Activated naive CD8-positive, alpha-beta T cell treated with anti-CD3 and anti-CD28 coated beads, Interleukin-2, amount 50 U/mL, for 24 hours (primary cell): ENCODE measurements around the gene RAB6A.

Experiments used
- ATAC-seq: fragments of 150-1000 bp; cut with Tn5 transposase; one replicate; pipeline ENCODE4 v1.10.0; 2021
- DNase-seq: peaks from one replicate; pipeline ENCODE4 v3.0.0; 2021
- H3K27ac Mint-ChIP-seq: one replicate; pipeline ENCODE4 v1.8.0; 2021; ENCODE audit warnings: mild to moderate bottlenecking, mixed read lengths
- H3K27me3 Mint-ChIP-seq: one replicate; pipeline ENCODE4 v1.8.0; 2021; ENCODE audit warnings: mixed read lengths
- H3K36me3 Mint-ChIP-seq: one replicate; pipeline ENCODE4 v1.8.0; 2021; ENCODE audit warnings: low read depth, mixed read lengths
- H3K4me1 Mint-ChIP-seq: one replicate; pipeline ENCODE4 v1.8.0; 2021; ENCODE audit warnings: mixed read lengths
- H3K4me3 Mint-ChIP-seq: one replicate; pipeline ENCODE4 v1.8.0; 2021; ENCODE audit warnings: mild to moderate bottlenecking, moderate library complexity, mixed read lengths
- H3K9me3 Mint-ChIP-seq: one replicate; pipeline ENCODE4 v1.8.0; 2021; ENCODE audit warnings: mixed read lengths

Gene RAB6A

GRCh38 chr11:73647459-73648100 is 113.3 kb downstream of the RAB6A start:
- peak; percentile 89 for DNase-seq
- H3K4me3 Mint-ChIP-seq, result peak overlapping the region; percentile 69
- peaks cover 18% of the 10 kb centered on the region for H3K4me1 Mint-ChIP-seq
- no peaks in the 10 kb centered on the region for H3K36me3 Mint-ChIP-seq
- no peaks in the 10 kb centered on the region for H3K9me3 Mint-ChIP-seq
- no peak overlapping the region for H3K27ac Mint-ChIP-seq
- peak; percentile 100 for ATAC-seq
- H3K27me3 Mint-ChIP-seq, result no peaks in the 10 kb centered on the region

DNA sequence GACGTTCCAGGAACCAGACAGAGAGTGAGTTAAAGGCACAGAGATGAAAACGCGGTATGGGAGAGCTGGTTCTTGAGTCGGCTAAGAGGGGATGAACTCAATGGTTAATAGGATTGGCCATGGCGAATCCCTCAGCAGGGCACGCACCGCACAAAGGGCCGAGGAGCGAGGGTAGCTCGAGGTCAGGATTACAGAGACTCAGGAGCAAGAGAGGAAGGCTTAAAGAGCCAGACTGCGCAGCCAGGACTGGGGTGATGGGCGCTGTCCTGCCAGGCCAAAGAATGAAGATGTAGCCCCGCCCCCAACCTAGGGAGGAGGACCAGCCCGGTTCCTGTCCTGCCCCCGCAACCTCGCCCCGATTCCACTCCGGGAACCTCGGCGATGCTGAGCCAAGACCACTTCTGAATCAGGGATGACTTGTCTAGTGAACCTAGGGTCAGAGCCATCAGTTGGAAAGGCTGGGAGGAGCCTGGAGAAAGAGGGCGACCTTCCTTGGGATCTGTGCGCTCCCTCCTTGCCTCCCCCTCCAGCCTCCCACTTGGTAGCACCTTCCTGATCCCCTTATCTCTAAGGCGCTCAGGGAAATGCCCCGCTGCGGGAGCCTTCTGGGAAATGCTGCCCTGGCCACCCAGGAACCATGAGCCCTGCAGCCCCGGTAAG is 114.8 kb downstream of the RAB6A start, which contains the start of gene PLEKHB1:
TSS of gene PLEKHB1 (plus strand) at position 610 of the 660 bp plus-strand sequence. CDS start at position 638, 28 bp downstream.
- H3K4me3 Mint-ChIP-seq, result peak within 1 kb of the TSS; percentile 69
- H3K36me3 Mint-ChIP-seq, result no peaks in the 10 kb centered on the region
- no peaks in the 10 kb centered on the region for H3K9me3 Mint-ChIP-seq
- peaks cover 18% of the 10 kb centered on the region for H3K4me1 Mint-ChIP-seq
- DNase-seq (no peak), ATAC-seq (no peak)
- no peak within 1 kb of the TSS for H3K27ac Mint-ChIP-seq
- H3K27me3 Mint-ChIP-seq, result no peaks in the 10 kb centered on the region

DNA sequence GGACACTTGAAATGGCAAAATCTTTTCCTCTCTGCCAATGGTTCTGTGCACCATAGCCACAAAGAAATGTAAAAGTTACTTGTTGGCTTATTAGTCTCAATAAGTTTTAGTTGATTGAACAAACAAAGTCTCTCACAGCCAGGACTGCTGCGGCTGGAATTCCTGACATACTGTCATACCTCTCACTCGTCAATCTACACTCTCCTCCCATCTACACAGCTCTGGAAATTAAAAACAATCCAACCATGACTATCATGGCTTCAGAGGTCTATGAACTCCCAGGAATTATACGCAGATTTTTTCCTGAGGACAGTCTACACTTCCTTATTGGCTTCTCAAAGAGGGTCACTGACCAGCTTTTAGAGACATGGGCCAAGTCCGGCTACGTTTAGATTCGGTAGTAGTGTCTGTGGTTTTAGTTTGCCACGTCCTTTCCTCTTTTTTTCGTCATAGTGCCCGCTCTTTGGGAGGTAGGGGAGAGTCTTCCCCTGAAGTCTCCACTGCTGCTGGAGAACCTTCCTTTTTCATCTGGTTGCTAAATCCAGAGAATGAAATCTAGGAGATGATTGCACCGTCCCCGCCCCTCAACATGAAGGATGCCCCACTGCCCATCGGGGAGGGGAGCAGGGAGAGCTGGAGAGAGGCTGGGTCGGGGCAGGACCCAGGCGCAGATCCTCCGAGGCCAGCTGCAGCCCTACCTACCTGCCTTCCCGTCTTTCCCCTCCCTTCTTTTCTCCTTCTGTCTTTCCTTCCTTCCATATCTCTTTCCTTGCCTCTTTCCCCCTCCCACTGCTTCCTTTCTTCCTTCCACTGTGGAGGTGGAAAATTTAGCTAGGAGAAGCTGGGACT is 115.5 kb downstream of the RAB6A start:
- Mint-ChIP-seq H3K4me1 (peaks cover 21% of the 10 kb centered on the region), H3K4me3 (no peak overlapping the region), H3K27ac (no peak overlapping the region), H3K9me3 (no peaks in the 10 kb centered on the region), H3K27me3 (no peaks in the 10 kb centered on the region), H3K36me3 (no peaks in the 10 kb centered on the region)
- ATAC-seq (no peak), DNase-seq (no peak)

- Mint-ChIP-seq H3K4me3 (no peak overlapping the region), H3K4me1 (peaks cover 6% of the 10 kb centered on the region), H3K9me3 (no peaks in the 10 kb centered on the region), H3K36me3 (no peaks in the 10 kb centered on the region), H3K27ac (no peak overlapping the region), H3K27me3 (no peaks in the 10 kb centered on the region)
- ATAC-seq, result no peak
- DNase-seq, result no peak
Observed at GRCh38 chr11:73641668-73642067, 119.2 kb downstream of the RAB6A start.

- Mint-ChIP-seq H3K4me1 (peaks cover 4% of the 10 kb centered on the region), H3K4me3 (no peak overlapping the region), H3K36me3 (no peaks in the 10 kb centered on the region), H3K27me3 (no peaks in the 10 kb centered on the region), H3K9me3 (no peaks in the 10 kb centered on the region), H3K27ac (no peak overlapping the region)
- no peak for ATAC-seq
- no peak for DNase-seq
Observed at GRCh38 chr11:73640592-73640991, 120.3 kb downstream of the RAB6A start.

GRCh38 chr11:73637012-73637411 is 123.9 kb downstream of the RAB6A start:
- Mint-ChIP-seq H3K36me3 (no peaks in the 10 kb centered on the region), H3K27me3 (no peaks in the 10 kb centered on the region), H3K4me1 (peaks cover 9% of the 10 kb centered on the region), H3K9me3 (no peaks in the 10 kb centered on the region), H3K27ac (no peak overlapping the region), H3K4me3 (no peak overlapping the region)
- DNase-seq (no peak), ATAC-seq (no peak)

DNA sequence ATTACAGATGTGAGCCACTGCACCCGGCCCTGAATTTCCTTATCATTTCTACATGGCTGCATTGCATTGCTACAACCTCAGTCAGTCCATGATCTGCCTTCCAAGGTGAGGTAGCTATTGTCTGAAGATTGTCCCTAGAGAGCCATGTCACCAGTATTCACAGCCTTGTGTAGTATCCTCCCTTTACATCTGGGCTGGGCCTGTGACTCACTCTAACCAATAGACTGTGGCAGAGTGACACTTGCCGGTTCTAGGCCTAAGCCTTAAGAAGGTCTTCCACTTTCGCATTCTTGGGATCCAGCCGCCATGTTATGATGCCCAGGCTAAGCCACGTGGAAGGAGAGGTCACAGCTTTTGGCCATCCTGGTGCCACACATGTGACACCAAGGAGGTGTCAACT is 124.6 kb downstream of the RAB6A start:
- H3K36me3 Mint-ChIP-seq, result no peaks in the 10 kb centered on the region
- no peak overlapping the region for H3K27ac Mint-ChIP-seq
- DNase-seq (no peak), ATAC-seq (peak; percentile 43)
- peaks cover 9% of the 10 kb centered on the region for H3K4me1 Mint-ChIP-seq
- no peak overlapping the region for H3K4me3 Mint-ChIP-seq
- no peaks in the 10 kb centered on the region for H3K9me3 Mint-ChIP-seq
- H3K27me3 Mint-ChIP-seq, result no peaks in the 10 kb centered on the region

GRCh38 chr11:73635721-73636120 is 125.2 kb downstream of the RAB6A start:
- Mint-ChIP-seq H3K4me3 (no peak overlapping the region), H3K27ac (no peak overlapping the region), H3K9me3 (no peaks in the 10 kb centered on the region), H3K27me3 (no peaks in the 10 kb centered on the region), H3K36me3 (no peaks in the 10 kb centered on the region), H3K4me1 (peaks cover 9% of the 10 kb centered on the region)
- DNase-seq (no peak), ATAC-seq (no peak)

- Mint-ChIP-seq H3K27ac (no peak overlapping the region), H3K9me3 (no peaks in the 10 kb centered on the region), H3K4me1 (peaks cover 5% of the 10 kb centered on the region), H3K36me3 (no peaks in the 10 kb centered on the region), H3K4me3 (no peak overlapping the region), H3K27me3 (no peaks in the 10 kb centered on the region)
- ATAC-seq, result no peak
- no peak for DNase-seq
Observed at GRCh38 chr11:73633999-73634398, 126.9 kb downstream of the RAB6A start.

DNA sequence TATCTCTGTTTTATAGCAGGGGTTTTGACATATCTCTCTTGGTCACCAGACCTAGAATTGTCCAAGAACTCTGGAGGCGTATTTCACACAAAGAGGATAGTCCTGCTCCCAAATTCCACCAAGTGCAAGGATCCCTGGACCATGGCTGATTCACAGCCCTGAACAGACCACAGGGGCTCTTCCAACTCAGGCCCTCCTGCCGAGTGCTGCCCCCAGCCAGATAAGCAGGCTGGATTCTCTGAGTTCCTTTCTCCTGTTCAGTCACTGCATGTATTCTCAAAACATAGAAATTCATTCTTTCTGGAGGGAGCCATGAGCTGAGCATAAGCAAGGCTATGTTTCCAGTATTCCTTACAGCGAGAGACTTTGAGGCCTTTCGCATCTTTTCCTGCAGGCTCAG is 127.9 kb downstream of the RAB6A start:
- no peaks in the 10 kb centered on the region for H3K9me3 Mint-ChIP-seq
- H3K36me3 Mint-ChIP-seq, result no peaks in the 10 kb centered on the region
- H3K27ac Mint-ChIP-seq, result no peak overlapping the region
- no peak overlapping the region for H3K4me3 Mint-ChIP-seq
- ATAC-seq (no peak), DNase-seq (no peak)
- H3K4me1 Mint-ChIP-seq, result peaks cover 5% of the 10 kb centered on the region
- no peaks in the 10 kb centered on the region for H3K27me3 Mint-ChIP-seq

DNA sequence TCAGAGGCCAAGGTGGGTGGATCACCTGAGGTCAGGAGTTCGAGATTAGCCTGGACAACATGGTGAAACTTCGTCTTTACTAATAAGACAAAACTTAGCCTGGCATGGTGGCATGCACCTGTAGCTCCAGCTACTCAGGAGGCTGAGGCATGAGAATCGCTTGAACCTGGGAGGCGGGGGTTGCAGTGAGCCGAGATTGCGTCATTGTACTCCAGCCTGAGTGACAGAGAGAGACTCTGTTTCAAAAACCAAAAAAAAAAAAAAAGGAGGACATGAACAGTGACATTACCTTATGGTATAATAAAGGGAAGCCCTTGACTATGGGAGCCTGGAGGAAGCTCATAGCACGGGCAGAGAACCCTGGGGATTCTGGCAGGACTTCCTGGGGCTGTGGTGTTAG is 131.0 kb downstream of the RAB6A start:
- peaks cover 5% of the 10 kb centered on the region for H3K4me1 Mint-ChIP-seq
- H3K27me3 Mint-ChIP-seq, result peaks cover 1% of the 10 kb centered on the region
- no peak for ATAC-seq
- H3K9me3 Mint-ChIP-seq, result no peaks in the 10 kb centered on the region
- no peak overlapping the region for H3K4me3 Mint-ChIP-seq
- no peak overlapping the region for H3K27ac Mint-ChIP-seq
- no peak for DNase-seq
- no peaks in the 10 kb centered on the region for H3K36me3 Mint-ChIP-seq

GRCh38 chr11:73625696-73626318 is 135.1 kb downstream of the RAB6A start:
- Mint-ChIP-seq H3K4me3 (no peak overlapping the region), H3K9me3 (no peaks in the 10 kb centered on the region), H3K4me1 (no peaks in the 10 kb centered on the region)

More at GRCh38 chr11:73625696-73626318, 135.1 kb downstream of the RAB6A start:
- ATAC-seq, result peak; percentile 73
- peak; percentile 74 for DNase-seq
- H3K27ac Mint-ChIP-seq, result no peak overlapping the region
- no peaks in the 10 kb centered on the region for H3K36me3 Mint-ChIP-seq
- peaks cover 23% of the 10 kb centered on the region for H3K27me3 Mint-ChIP-seq
